PFSK-1 (cell line): ENCODE measurements around the gene ELMO1.

Experiments used
- FOXP2 ChIP-seq: optimal IDR thresholded peaks from 2 replicates; pipeline ENCODE3; 2011; ENCODE audit warnings: borderline replicate concordance, control low read depth, inconsistent platforms; ENCODE audit not compliant: insufficient read depth; ENCODE audit errors: extremely low read length, extremely low read depth
- POLR2AphosphoS5 ChIP-seq: IDR thresholded peaks from 2 replicates; pipeline ENCODE4 v1.6.1; 2012; ENCODE audit warnings: low read depth, mild to moderate bottlenecking, control low read depth, low read length, moderate library complexity
- REST ChIP-seq, 2 experiments: IDR thresholded peaks; 2 replicates each; pipeline versions ENCODE4 v1.6.1 to v1.8.0; 2011 to 2012; ENCODE audit warnings: low read depth in 2 of 2, low read length in 2 of 2, control low read depth in 1 of 2, inconsistent platforms in 1 of 2, mild to moderate bottlenecking in 1 of 2, moderate library complexity in 1 of 2; ENCODE audit not compliant: insufficient read depth in 1 of 2
- SIN3A ChIP-seq: IDR thresholded peaks from 2 replicates; pipeline ENCODE4 v1.6.1; 2012; ENCODE audit warnings: mild to moderate bottlenecking, low read length, moderate library complexity, borderline replicate concordance; ENCODE audit not compliant: insufficient read depth
- TAF1 ChIP-seq: IDR thresholded peaks from 2 replicates; pipeline ENCODE4 v1.6.1; 2012; ENCODE audit warnings: low read length, control low read depth, borderline replicate concordance; ENCODE audit not compliant: insufficient read depth

GRCh38 chr7:36949711-36950600, 498.7 kb downstream of the ELMO1 start:
- no peak for TF ChIP-seq POLR2AphosphoS5
- no peak for TF ChIP-seq SIN3A
- TF ChIP-seq TAF1: no peak
- TF ChIP-seq REST (IDR thresholded peaks at IDR 0.05; ENCODE audit: insufficient read depth in 1 of 2, low read depth in 2 of 2, low read length in 2 of 2): no peak
- TF ChIP-seq FOXP2: no peak
